ENCODE data around the gene SLC4A4.

The SLC4A4 gene

GRCh38 chr4:71333368-71333767 is 5.5 kb upstream of the SLC4A4 start:
- TF ChIP-seq ZFX (IDR thresholded peaks at IDR 0.05; ENCODE audit: borderline replicate concordance), result no peak
- TF ChIP-seq CTCF (IDR thresholded peaks at IDR 0.05), result no peak
- no peak overlapping the region for H3K27ac ChIP-seq

- TF ChIP-seq ZFX (IDR thresholded peaks at IDR 0.05; ENCODE audit: borderline replicate concordance), result no peak
- no peak for TF ChIP-seq CTCF (IDR thresholded peaks at IDR 0.05)
- no peak overlapping the region for H3K27ac ChIP-seq
Observed at GRCh38 chr4:71333960-71334359, 4.9 kb upstream of the SLC4A4 start.

GRCh38 chr4:71334465-71334882 is 4.3 kb upstream of the SLC4A4 start:
- no peak for TF ChIP-seq CTCF (IDR thresholded peaks at IDR 0.05)
- no peak for TF ChIP-seq ZFX (IDR thresholded peaks at IDR 0.05; ENCODE audit: borderline replicate concordance)
- H3K27ac ChIP-seq, result no peak overlapping the region

GRCh38 chr4:71343670-71344466 is 5.0 kb downstream of the SLC4A4 start:
- H3K27ac ChIP-seq, result no peak overlapping the region
- no peak for TF ChIP-seq ZFX (IDR thresholded peaks at IDR 0.05; ENCODE audit: borderline replicate concordance)
- no peak for TF ChIP-seq CTCF (IDR thresholded peaks at IDR 0.05)

- no peak for TF ChIP-seq ZFX (IDR thresholded peaks at IDR 0.05; ENCODE audit: borderline replicate concordance)
- TF ChIP-seq CTCF (IDR thresholded peaks at IDR 0.05), result no peak
- H3K27ac ChIP-seq, result no peak overlapping the region
Observed at GRCh38 chr4:71346710-71347109, 7.9 kb downstream of the SLC4A4 start.

- TF ChIP-seq CTCF (IDR thresholded peaks at IDR 0.05) (no peak), ZFX (IDR thresholded peaks at IDR 0.05; ENCODE audit: borderline replicate concordance) (no peak)
Observed at GRCh38 chr4:71348586-71348985, 9.8 kb downstream of the SLC4A4 start.

GRCh38 chr4:71355045-71355444 is 16.2 kb downstream of the SLC4A4 start:
- no peak for TF ChIP-seq CTCF (IDR thresholded peaks at IDR 0.05)
- no peak for TF ChIP-seq ZFX (IDR thresholded peaks at IDR 0.05; ENCODE audit: borderline replicate concordance)
- H3K27ac ChIP-seq, result no peak overlapping the region

More at GRCh38 chr4:71348586-71348985, 9.8 kb downstream of the SLC4A4 start:
- no peak overlapping the region for H3K27ac ChIP-seq

All from 22Rv1 (cell line).